HL-60 (cell line): Measurements from ENCODE around the gene PRR5.

Source experiments
- CTCF ChIP-seq: IDR thresholded peaks from one replicate; pipeline ENCODE4 v1.5.1; 2011; ENCODE audit warnings: low read length, control low read depth, inconsistent platforms; ENCODE audit not compliant: insufficient read depth
- REST ChIP-seq: IDR thresholded peaks from 2 replicates; pipeline ENCODE4 v1.6.1; 2012; ENCODE audit warnings: low read depth; ENCODE audit not compliant: insufficient replicate concordance

GRCh38 chr22:44710474-44711240 is 8.7 kb downstream of the PRR5 start:
- TF ChIP-seq CTCF (no peak), REST (no peak)
